SU-DHL-6 (cell line): ENCODE data around the gene PUSL1.

Experiments
- H2AFZ ChIP-seq: fragments of 200-600 bp; sonication (generic); 2 replicates; pipeline ENCODE4 v1.6.1; 2014; ENCODE audit warnings: low read depth, mild to moderate bottlenecking, moderate library complexity, mixed read lengths, antibody characterized with exemption, low read length; ENCODE audit not compliant: severe bottlenecking
- H3F3A ChIP-seq: fragments of 200-600 bp; shearing (Covaris generic); 2 replicates; pipeline ENCODE4 v1.6.0; 2016; ENCODE audit warnings: antibody characterized with exemption, mild to moderate bottlenecking; ENCODE audit not compliant: insufficient read depth
- H3K27ac ChIP-seq: fragments of 200-600 bp; sonication (generic); 2 replicates; pipeline ENCODE4 v1.5.1; 2016; ENCODE audit warnings: low read depth, mild to moderate bottlenecking, low read length, moderate library complexity, mixed read lengths
- H3K27me3 ChIP-seq: fragments of 200-600 bp; sonication (generic), shearing (Covaris generic); 2 replicates; pipeline ENCODE4 v1.6.0; 2014; ENCODE audit warnings: mild to moderate bottlenecking, low read length
- H3K36me3 ChIP-seq: fragments of 200-600 bp; sonication (generic); 2 replicates; pipeline ENCODE4 v1.6.1; 2014; ENCODE audit warnings: mild to moderate bottlenecking, low read length, mixed read lengths
- H3K4me2 ChIP-seq: fragments of 300-600, 200-600 bp; shearing (Covaris generic), sonication (generic); 2 replicates; pipeline ENCODE4 v1.6.0; 2014; ENCODE audit warnings: low read length, low read depth, mild to moderate bottlenecking; ENCODE audit not compliant: poor library complexity, severe bottlenecking
- H3K4me3 ChIP-seq: fragments of 200-600 bp; sonication (generic); 2 replicates; pipeline ENCODE4 v1.5.1; 2014; ENCODE audit warnings: antibody characterized with exemption, low read length, mild to moderate bottlenecking, mixed read lengths; ENCODE audit not compliant: insufficient read depth, poor library complexity, severe bottlenecking
- H3K79me2 ChIP-seq: fragments of 200-600 bp; sonication (generic); 2 replicates; pipeline ENCODE4 v1.6.1; 2014; ENCODE audit warnings: mild to moderate bottlenecking, low read length, moderate library complexity; ENCODE audit not compliant: insufficient read depth
- H3K9ac ChIP-seq: fragments of 200-600 bp; sonication (generic); 2 replicates; pipeline ENCODE4 v1.7.0; 2014; ENCODE audit warnings: mild to moderate bottlenecking, low read length
- H3K9me2 ChIP-seq: fragments of 200-600 bp; sonication (generic); replicated peaks from 2 replicates; pipeline ENCODE4 v1.6.1; 2014; ENCODE audit warnings: low read length; ENCODE audit not compliant: insufficient read depth
- H3K9me3 ChIP-seq: fragments of 200-600 bp; sonication (generic); 2 replicates; pipeline ENCODE4 v1.6.1; 2014; ENCODE audit warnings: low read length, mixed read lengths; ENCODE audit not compliant: insufficient read depth
- H4K20me1 ChIP-seq: fragments of 200-600 bp; sonication (generic); 2 replicates; pipeline ENCODE4 v1.6.1; 2014; ENCODE audit warnings: low read depth, mild to moderate bottlenecking, antibody characterized with exemption, low read length, moderate library complexity, mixed read lengths
- CTCF ChIP-seq: fragments of 200-600 bp; sonication (generic); IDR thresholded peaks from one replicate; pipeline ENCODE4 v1.5.1; 2017; ENCODE audit warnings: antibody characterized with exemption, mild to moderate bottlenecking, low read length, moderate library complexity; ENCODE audit not compliant: insufficient read depth, poor library complexity, severe bottlenecking
- EZH2phosphoT487 ChIP-seq: fragments of 200-600 bp; sonication (generic), shearing (Covaris generic); conservative IDR thresholded peaks from 2 replicates; pipeline ENCODE4 v1.6.1; 2018; ENCODE audit warnings: mild to moderate bottlenecking, antibody characterized with exemption, low read length, moderate library complexity, mixed read lengths

PUSL1 gene

GRCh38 chr1:1355416-1355815 lies 47.0 kb downstream of the PUSL1 start:
- Histone ChIP-seq H3K9ac (no peak overlapping the region), H3K79me2 (no peaks in the 10 kb centered on the region), H3K27ac (no peak overlapping the region), H3F3A (peaks cover 6% of the 10 kb centered on the region; the same call in 1 of the 2 replicates), H3K9me3 (no peaks in the 10 kb centered on the region), H2AFZ (no peak overlapping the region), H3K4me2 (no peak overlapping the region), H4K20me1 (no peaks in the 10 kb centered on the region), H3K4me3 (no peak overlapping the region), H3K9me2 (no peaks in the 10 kb centered on the region), H3K27me3 (no peaks in the 10 kb centered on the region), H3K36me3 (no peaks in the 10 kb centered on the region)
- TF ChIP-seq CTCF (no peak), EZH2phosphoT487 (no peak)

GRCh38 chr1:1356166-1356795 lies 47.9 kb downstream of the PUSL1 start:
- H3K27me3 ChIP-seq = no peaks in the 10 kb centered on the region
- no peaks in the 10 kb centered on the region for H3K9me3 ChIP-seq
- peaks cover 6% of the 10 kb centered on the region; the same call in 1 of the 2 replicates for H3F3A ChIP-seq
- H3K4me3 ChIP-seq = no peak overlapping the region
- H3K4me2 ChIP-seq = no peak overlapping the region
- TF ChIP-seq CTCF = no peak
- no peak for TF ChIP-seq EZH2phosphoT487
- no peaks in the 10 kb centered on the region for H3K9me2 ChIP-seq
- H4K20me1 ChIP-seq = no peaks in the 10 kb centered on the region
- H2AFZ ChIP-seq = no peak overlapping the region
- no peaks in the 10 kb centered on the region for H3K36me3 ChIP-seq
- H3K79me2 ChIP-seq = no peaks in the 10 kb centered on the region
- no peak overlapping the region for H3K27ac ChIP-seq
- no peak overlapping the region for H3K9ac ChIP-seq

- no peak overlapping the region for H3K4me2 ChIP-seq
- no peak for TF ChIP-seq CTCF
- no peak for TF ChIP-seq EZH2phosphoT487
- H3K27ac ChIP-seq = no peak overlapping the region
- H3K9me2 ChIP-seq = no peaks in the 10 kb centered on the region
- no peaks in the 10 kb centered on the region for H3K36me3 ChIP-seq
- no peak overlapping the region for H2AFZ ChIP-seq
- H3K4me3 ChIP-seq = no peak overlapping the region
- no peaks in the 10 kb centered on the region for H3K27me3 ChIP-seq
- H4K20me1 ChIP-seq = no peaks in the 10 kb centered on the region
- H3F3A ChIP-seq = peaks cover 6% of the 10 kb centered on the region; the same call in 1 of the 2 replicates
- H3K9me3 ChIP-seq = no peaks in the 10 kb centered on the region
- H3K79me2 ChIP-seq = no peaks in the 10 kb centered on the region
- H3K9ac ChIP-seq = no peak overlapping the region
Observed at GRCh38 chr1:1356796-1357401, 48.5 kb downstream of the PUSL1 start.
